Esophagus muscularis mucosa (tissue), 4 donors: ENCODE results near the gene ST6GALNAC6. TPM values are rescaled to one million over a fixed set of nuclear protein-coding genes. Genes with fewer than 3 reads are reported as not detected.

Source experiments
- DNase-seq: peaks from one replicate; pipeline ENCODE4 v3.0.0-alpha.2; 2017; ENCODE audit errors: extremely low spot score
- H3K27ac ChIP-seq, 4 donors: fragments of 200-600 bp; sonication (generic); replicated peaks in 1 of 4; 1 replicate in 3 of 4; 2 replicates in 1 of 4; pipeline ENCODE4 v1.5.1; 2016 to 2019; ENCODE audit warnings: mild to moderate bottlenecking in 1 of 4
- H3K27me3 ChIP-seq, 4 donors: fragments of 200-600 bp; sonication (generic); one replicate each; pipeline versions ENCODE4 v1.5.1 to v1.6.0; 2016 to 2019
- H3K36me3 ChIP-seq, 4 donors: fragments of 200-600 bp; sonication (generic); one replicate each; pipeline ENCODE4 v1.5.1; 2016 to 2019
- H3K4me1 ChIP-seq, 4 donors: fragments of 200-600 bp; sonication (generic); one replicate each; pipeline ENCODE4 v1.5.1; 2016 to 2019
- H3K4me3 ChIP-seq, 4 donors: fragments of 200-600 bp; sonication (generic); 1 replicate in 2 of 4; 2 replicates in 2 of 4; pipeline ENCODE4 v1.5.1; 2016 to 2019; ENCODE audit warnings: mild to moderate bottlenecking in 4 of 4, moderate library complexity in 1 of 4
- H3K9me3 ChIP-seq, 4 donors: fragments of 200-600 bp; sonication (generic); 1 replicate in 3 of 4; 2 replicates in 1 of 4; pipeline ENCODE4 v1.5.1; 2016 to 2019
- EP300 ChIP-seq: sonication (generic); formaldehyde crosslinking; IDR thresholded peaks from one replicate; pipeline ENCODE4 v1.6.1; 2017; ENCODE audit warnings: antibody characterized with exemption
- POLR2A ChIP-seq: fragments of 450-650 bp; IDR thresholded peaks from one replicate; pipeline ENCODE4 v1.6.1; 2017; ENCODE audit warnings: antibody characterized with exemption, moderate library complexity, mild to moderate bottlenecking, low read depth
- POLR2AphosphoS5 ChIP-seq, 2 donors: sonication (generic); formaldehyde crosslinking; IDR thresholded peaks; one replicate each; pipeline ENCODE4 v1.6.1; 2017; ENCODE audit warnings: antibody characterized with exemption in 2 of 2
- WGBS: methylation state at CpG from one replicate; pipeline ENCODE4 v1.1.5; 2018; 5-methylcytosine and 5-hydroxymethylcytosine counted together
- intact Hi-C: fragments of 100-400 bp; cut with DNase I; formaldehyde crosslinking; loops from one replicate; pipeline ENCODE4 v1.15.1; 2023
- total RNA-seq, 4 donors: library from RNA; depleted of rRNA; stranded (reverse); fragments of >200 nt; gene quantifications; one replicate each; pipeline versions ENCODE4 v1.1.0 to v1.2.1, GENCODE V29; 2016
- TF ChIP-seq, protein P1 (sequence below), 3 experiments: fragments of 200-600 bp in 2 of 3; fragments of 450-650 bp in 1 of 3; sonication (generic) in 2 of 3; IDR thresholded peaks; one replicate each; pipeline ENCODE4 v1.5.1; 2017 to 2019; ENCODE audit warnings: antibody characterized with exemption in 3 of 3, mild to moderate bottlenecking in 2 of 3, moderate library complexity in 1 of 3

Gene ST6GALNAC6
- total RNA-seq, 4 donors from 2014 or later = 95.9 to 169 (median 125) TPM

- intact Hi-C loops = no loop called here
- H3K36me3 ChIP-seq = peaks cover 0 to 19% (median 18%) of the 10 kb centered on the region in 4 donors
- H3K27me3 ChIP-seq = peaks cover 0 to 2% (median 0%) of the 10 kb centered on the region in 4 donors
- no peak for TF ChIP-seq POLR2A
- TF ChIP-seq, protein P1, sequence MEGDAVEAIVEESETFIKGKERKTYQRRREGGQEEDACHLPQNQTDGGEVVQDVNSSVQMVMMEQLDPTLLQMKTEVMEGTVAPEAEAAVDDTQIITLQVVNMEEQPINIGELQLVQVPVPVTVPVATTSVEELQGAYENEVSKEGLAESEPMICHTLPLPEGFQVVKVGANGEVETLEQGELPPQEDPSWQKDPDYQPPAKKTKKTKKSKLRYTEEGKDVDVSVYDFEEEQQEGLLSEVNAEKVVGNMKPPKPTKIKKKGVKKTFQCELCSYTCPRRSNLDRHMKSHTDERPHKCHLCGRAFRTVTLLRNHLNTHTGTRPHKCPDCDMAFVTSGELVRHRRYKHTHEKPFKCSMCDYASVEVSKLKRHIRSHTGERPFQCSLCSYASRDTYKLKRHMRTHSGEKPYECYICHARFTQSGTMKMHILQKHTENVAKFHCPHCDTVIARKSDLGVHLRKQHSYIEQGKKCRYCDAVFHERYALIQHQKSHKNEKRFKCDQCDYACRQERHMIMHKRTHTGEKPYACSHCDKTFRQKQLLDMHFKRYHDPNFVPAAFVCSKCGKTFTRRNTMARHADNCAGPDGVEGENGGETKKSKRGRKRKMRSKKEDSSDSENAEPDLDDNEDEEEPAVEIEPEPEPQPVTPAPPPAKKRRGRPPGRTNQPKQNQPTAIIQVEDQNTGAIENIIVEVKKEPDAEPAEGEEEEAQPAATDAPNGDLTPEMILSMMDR (IDR thresholded peaks at IDR 0.05) = no peak
- H3K27ac ChIP-seq = no peak overlapping the region
- H3K4me1 ChIP-seq = peaks cover 36 to 58% (median 50%) of the 10 kb centered on the region in 4 donors
- DNase-seq = no peak
- H3K9me3 ChIP-seq = no peaks in the 10 kb centered on the region
- 53% methylated on average over 5 of the region's 11 CpGs for WGBS
- no peak overlapping the region for H3K4me3 ChIP-seq
Observed at GRCh38 chr9:127934986-127935385, 35.6 kb upstream of the ST6GALNAC6 start.

DNA sequence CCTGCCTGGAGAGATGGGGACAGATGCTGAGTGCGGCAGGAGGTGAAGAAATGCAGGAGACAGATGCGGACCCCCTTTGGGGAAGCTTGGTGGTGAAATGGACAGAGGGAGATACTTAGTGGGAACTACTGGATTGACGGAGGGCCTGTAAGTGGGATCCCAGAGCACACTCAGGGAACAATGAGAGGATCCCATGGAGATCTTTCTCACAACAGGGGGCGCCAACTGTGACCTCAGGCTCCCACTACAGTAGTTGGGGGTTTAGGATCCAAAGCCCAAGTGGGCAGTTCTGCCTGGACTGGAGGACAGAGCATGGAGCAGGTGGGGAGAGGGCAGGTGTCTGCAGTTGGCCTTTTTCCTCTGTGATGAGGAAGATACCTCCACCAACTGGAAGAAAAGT, 34.8 kb upstream of the ST6GALNAC6 start:
- no peak overlapping the region for H3K4me3 ChIP-seq
- 94% methylated on average over 4 of the region's 4 CpGs for WGBS
- H3K9me3 ChIP-seq = no peaks in the 10 kb centered on the region
- H3K27me3 ChIP-seq = peaks cover 0 to 9% (median 0%) of the 10 kb centered on the region in 4 donors
- H3K27ac ChIP-seq = no peak overlapping the region
- no peak for DNase-seq
- intact Hi-C loops = no loop called here
- H3K4me1 ChIP-seq = peaks cover 36 to 58% (median 51%) of the 10 kb centered on the region in 4 donors
- TF ChIP-seq, protein P1 (IDR thresholded peaks at IDR 0.05) = no peak
- no peak for TF ChIP-seq POLR2A
- TF ChIP-seq EP300 = no peak
- no peak for TF ChIP-seq POLR2AphosphoS5 (IDR thresholded peaks at IDR 0.05)
- peaks cover 0 to 18% (median 16%) of the 10 kb centered on the region in 4 donors for H3K36me3 ChIP-seq

DNA sequence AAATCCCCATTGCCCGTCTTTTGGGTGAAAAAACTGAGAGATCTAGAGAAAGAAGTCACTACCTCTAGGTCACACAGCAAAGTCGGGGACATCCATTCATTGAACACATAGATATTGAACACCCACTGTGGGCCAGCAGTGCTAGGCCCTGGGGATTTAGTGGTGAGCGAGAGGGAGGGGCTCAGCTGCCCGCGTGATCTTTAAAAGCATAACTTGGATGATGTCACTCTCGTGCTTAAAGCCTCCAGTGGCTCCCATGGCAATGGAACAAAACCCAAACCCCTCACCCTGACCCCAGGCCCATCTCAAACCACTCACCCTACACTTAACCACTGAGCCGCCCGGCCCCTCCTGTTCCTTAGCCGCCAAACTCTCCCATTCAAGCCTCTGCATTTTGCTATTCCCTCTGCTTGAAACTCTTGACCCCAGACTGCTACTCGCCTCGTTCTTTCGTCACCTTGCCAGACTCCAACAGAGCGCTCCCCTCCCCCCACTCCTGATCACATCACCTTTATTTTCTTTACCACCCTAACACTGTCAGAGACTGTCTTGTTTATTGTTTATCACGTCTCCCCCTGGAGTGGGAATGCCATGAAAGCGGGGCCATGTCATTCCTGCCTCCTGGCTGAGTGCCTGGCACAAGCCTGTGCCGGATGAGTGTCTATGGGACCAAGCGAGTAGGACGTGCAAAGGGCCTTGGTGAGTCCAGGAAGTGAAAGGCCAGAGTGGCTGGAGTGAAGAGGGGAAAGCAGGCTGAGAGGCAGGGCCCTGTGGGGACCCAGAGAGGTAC, 31.9 kb upstream of the ST6GALNAC6 start:
- 21% methylated on average over 17 of the region's 18 CpGs for WGBS
- Histone ChIP-seq H3K27me3 (peaks cover 0 to 39% (median 23%) of the 10 kb centered on the region in 4 donors), H3K27ac (no peak overlapping the region), H3K36me3 (peaks cover 0 to 18% (median 15%) of the 10 kb centered on the region in 4 donors), H3K9me3 (no peaks in the 10 kb centered on the region), H3K4me3 (peak overlapping the region; percentile 51 to 69 (median 58)), H3K4me1 (peaks cover 37 to 60% (median 51%) of the 10 kb centered on the region in 4 donors)
- TF ChIP-seq POLR2AphosphoS5 (IDR thresholded peaks at IDR 0.05) (no peak), EP300 (no peak), POLR2A (no peak)
- TF ChIP-seq, protein P1 (IDR thresholded peaks at IDR 0.05) = no peak
- intact Hi-C loops = no loop called here
- DNase-seq = no peak

DNA sequence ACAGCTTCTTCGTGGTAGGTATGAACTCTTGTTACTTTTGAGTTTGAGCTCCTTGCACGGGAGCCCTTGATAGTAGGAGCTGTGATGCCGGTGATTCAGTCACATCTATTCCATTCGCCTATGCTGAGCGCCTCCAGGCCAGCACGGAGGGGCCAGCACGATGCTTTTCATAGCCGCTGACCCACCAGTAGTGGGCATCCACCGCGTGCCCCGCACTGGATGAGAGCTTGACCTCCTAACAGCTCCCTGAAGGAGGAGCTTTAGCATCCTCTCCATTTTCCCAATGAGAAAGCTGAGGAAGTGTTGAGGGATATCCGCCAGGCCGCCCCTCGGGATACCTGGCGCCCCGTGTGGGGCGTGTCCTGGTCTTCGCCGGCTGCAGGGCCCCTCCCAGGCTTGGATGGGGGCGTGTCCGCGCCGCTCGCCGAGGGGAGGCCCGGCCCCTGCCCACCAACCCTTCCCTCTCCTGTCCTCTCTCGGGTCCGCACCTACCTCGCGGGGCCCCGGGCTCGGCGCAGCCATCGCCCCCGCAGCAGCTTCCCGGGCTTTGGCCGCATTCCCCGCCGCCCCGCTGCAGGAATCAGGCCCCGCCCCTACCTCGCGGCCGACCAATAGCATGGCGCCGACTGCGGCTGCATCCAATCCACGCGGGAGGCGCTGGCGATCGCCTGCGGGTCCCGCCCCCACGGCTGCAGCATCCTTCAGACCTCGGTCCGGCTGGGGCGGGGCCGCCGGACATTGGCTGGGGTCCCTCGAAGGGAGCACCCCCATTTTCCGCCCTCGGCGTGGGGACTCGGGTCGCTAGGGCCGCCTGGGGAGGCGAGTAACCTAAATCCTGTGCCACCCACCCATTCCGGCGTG, 31.1 kb upstream of the ST6GALNAC6 start, which contains the start of gene PIP5KL1:
Gene PIP5KL1, minus strand, starts transcription at position 547 of the 861 bp plus-strand sequence. Its CDS starts 25 bp downstream, at position 522.
- H3K9me3 ChIP-seq = no peaks in the 10 kb centered on the region
- peak within 1 kb of the TSS; percentile 51 to 69 (median 58) for H3K4me3 ChIP-seq
- DNase-seq = peak; percentile 95
- H3K36me3 ChIP-seq = peaks cover 0 to 18% (median 10%) of the 10 kb centered on the region in 4 donors
- peaks cover 31 to 52% (median 43%) of the 10 kb centered on the region in 4 donors for H3K4me1 ChIP-seq
- peaks cover 0 to 47% (median 24%) of the 10 kb centered on the region in 4 donors for H3K27me3 ChIP-seq
- H3K27ac ChIP-seq = no peak within 1 kb of the TSS
- intact Hi-C loops = no loop called here
- WGBS = 2% methylated on average over 34 of the region's 70 CpGs
- peak in 1 of 2 donors; percentile 45 for TF ChIP-seq POLR2AphosphoS5 (IDR thresholded peaks at IDR 0.05)
- no peak for TF ChIP-seq EP300
